Measurements from ENCODE around the gene IFI44L.

IFI44L gene

GRCh38 chr1:78619803-78620579 is at the start of gene IFI44L:
TSS of gene IFI44L (plus strand) at chr1:78620448. CDS start at chr1:78627916, 7,468 bp downstream.
- DNase-seq: peak; percentile 11

- DNase-seq: no peak
Measured at GRCh38 chr1:78570539-78570938, 49.7 kb upstream of the IFI44L start.

DNA sequence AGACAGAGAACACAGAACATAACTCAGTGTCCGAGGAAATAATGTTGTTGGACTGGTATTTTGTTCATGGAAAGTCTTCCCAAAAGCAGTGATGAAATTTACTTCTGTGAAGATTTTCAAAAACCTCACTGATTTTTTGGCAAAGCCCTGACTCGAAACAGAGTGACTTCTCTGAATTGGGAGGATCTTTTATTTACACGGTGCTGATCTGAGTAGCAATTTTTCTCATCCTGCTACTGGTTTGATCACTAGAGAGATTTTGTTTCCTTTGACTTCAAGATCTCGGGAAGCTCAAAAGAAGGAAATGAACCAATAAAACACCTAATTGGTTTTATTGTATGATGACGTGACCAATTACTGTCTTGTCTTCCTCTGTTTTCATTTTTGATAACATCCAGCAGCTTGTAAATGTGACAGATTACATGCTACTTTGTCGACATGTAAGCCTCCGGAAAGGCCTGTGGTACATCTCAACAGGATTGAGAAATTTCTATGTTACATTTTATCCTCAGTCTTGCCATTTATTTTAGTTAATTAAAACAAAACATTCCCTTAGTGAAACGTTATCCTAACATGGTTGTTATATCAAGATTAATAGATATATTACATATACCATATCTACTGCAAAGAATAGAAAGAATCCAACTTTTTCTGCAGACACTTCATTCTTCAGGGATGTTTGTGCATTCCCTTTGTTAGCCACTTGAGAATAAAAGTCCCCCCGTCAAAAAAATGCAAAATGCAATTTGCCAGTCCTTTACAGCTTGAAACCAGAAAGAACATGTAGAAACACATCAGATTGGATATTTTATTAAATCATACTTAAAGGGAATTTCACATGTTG is 42.8 kb upstream of the IFI44L start:
- DNase-seq: no peak

GRCh38 chr1:78586572-78586971 is 33.7 kb upstream of the IFI44L start:
- peak; percentile 7 for DNase-seq

GRCh38 chr1:78587211-78587610 is 33.0 kb upstream of the IFI44L start:
- no peak for DNase-seq

DNA sequence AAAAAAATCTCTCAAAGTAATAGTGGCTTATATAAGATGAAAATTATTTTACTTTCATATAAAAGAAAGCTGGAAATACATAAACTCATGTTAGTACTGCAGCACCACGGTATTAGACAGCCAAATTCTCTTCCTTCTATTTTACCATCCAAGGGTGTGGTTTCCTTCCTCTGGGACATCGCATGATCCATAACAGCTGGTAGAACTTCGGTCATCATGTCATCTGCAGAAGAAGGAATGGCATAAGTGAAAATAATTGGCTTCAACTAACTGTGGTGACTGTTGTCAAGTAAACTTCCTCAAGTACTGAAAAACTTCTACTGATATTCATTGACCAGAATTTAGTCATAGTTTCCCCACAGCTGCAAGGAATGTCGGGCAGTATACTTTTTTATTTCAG is 28.3 kb upstream of the IFI44L start:
- DNase-seq: no peak

DNA sequence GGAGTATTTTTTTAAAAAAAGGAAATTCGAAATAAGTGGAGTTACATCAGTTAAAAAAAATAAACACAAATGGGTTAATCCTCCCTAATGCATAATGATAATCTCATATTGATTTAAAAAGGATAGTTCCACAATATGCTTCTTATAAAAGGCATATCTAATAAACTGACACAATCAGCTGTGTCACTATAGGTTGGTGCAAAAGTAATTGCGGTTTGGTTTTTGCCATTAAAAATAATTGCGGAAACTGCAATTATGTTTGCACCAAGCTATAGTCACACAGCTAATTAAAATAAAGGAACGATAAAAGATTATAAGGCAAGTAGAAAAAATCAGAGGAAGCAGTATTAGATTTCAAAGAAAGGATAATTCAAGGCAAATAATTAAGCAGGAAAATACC is 21.0 kb upstream of the IFI44L start:
- no peak for DNase-seq

DNA sequence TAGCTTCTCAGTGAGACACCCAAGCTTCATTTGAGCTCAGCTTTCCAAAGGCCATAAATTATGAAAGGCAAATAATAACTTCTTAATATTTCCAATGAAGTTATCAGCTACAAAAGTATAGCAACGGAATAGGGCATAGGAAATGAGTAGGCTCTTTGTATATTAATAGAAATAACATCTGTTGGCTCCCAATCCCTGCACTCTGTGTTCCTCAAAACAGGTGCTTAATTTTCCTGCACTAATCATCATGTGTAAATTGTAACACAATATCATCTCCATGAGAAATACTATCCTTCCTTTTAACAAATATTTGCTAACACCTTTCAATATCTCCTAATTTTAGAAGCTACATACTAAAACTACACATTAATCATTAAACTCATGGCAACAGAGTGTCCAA is 19.2 kb upstream of the IFI44L start:
- DNase-seq: no peak

DNA sequence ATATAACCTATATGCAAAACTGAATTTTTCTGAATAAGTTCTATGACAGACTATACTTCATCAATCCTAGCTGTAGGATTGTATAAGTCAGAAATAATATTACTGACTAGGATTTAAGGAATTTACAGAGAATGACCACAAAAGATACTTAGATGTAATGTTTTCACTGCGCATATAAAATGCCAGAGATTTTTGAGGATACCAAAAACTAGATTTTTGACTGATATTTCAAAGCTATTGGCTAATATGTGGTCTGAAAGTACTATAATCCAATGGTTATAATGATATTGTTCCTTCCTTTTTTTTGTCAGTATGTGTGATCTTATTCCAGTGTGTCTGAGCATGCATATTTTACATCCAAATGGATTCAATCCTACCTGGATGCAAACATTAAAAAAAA is 17.0 kb upstream of the IFI44L start:
- DNase-seq: no peak

- DNase-seq: no peak
Measured at GRCh38 chr1:78604643-78605042, 15.6 kb upstream of the IFI44L start.

DNA sequence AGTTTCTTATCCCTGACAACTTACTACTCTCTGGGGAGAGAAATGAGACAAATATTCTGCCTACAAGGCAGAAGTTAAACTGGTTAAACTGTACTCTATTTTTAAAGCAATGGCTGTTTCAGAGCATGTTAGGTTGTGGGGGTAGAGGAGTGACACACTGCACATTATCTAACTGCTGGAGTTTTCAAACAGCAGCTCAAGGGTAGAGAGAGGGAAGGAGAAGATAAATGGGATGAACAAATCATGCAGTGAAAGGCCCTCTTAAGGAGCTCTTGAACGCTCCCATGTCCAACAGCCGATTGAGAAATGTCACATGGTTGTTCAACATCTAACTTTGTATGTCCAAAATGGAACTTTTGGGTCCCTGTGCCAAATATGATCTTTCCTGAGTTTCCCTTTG is 14.0 kb upstream of the IFI44L start:
- no peak for DNase-seq

GRCh38 chr1:78607334-78607927 is 12.8 kb upstream of the IFI44L start:
- no peak for DNase-seq

DNA sequence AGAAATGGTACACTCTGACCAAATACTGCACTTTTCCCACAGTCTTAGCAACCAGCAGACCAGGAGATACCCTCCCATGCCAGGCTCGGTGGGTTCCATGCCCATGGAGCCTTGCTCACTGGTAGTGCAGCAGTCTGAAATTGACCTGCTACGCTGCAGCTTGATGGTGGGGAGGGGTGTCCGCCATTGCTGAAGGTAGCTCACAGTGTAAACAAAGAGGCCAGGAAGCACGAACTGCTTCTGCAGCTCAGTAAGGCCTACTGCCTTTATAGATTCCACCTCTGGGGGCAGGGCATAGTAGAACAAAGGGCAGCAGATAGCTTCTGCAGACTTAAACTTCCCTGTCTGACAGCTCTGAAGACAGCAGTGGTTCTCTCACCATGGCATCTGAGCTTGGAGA is 12.3 kb upstream of the IFI44L start:
- no peak for DNase-seq

DNA sequence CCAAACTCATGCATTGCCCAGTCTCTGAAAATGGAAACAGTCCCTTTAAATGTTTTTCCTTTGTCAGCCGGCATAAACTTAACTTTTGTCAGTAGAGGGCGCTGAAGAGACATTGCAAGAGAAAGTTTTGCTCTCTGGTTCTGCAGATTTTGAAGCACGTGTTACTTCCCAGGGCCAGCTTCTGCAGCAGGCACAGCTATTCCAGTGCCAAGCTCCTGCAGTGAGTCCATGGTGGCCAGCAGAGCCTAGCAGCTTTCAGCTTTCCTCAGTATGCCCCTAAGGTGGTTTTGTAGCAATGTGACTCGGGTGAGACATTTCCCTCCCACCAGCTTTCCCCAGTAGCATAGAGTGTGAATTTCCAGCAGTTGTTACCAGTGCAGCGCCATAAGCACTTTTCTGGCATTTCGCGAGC is 2.6 kb upstream of the IFI44L start:
- DNase-seq: peak; percentile 68

GRCh38 chr1:78619032-78619431 is 1.2 kb upstream of the IFI44L start:
- no peak for DNase-seq

DNA sequence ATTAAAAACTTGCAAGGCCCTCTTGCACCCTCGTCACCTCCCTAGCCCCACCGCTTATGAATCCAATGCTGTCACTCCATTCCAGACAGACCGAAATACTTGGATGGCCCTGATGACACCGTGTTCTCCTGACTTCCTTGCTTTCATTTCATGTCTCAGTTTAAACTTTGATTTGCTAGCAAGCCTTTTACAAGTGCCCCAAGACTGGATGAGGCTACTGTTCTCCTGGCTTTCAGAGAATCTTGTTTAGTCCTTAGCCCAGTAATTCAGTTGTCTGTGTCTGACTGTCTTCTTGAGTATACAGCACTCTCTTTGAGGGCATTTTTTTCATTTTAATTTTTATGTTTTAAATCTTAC is 824 bp upstream of the IFI44L start:
- DNase-seq: no peak

GRCh38 chr1:78620666-78621065 is 418 bp downstream of the IFI44L start:
- DNase-seq: no peak

- no peak for DNase-seq
Measured at GRCh38 chr1:78622548-78622947, 2.3 kb downstream of the IFI44L start.

GRCh38 chr1:78624035-78624434 is 3.8 kb downstream of the IFI44L start:
- DNase-seq: no peak

DNA sequence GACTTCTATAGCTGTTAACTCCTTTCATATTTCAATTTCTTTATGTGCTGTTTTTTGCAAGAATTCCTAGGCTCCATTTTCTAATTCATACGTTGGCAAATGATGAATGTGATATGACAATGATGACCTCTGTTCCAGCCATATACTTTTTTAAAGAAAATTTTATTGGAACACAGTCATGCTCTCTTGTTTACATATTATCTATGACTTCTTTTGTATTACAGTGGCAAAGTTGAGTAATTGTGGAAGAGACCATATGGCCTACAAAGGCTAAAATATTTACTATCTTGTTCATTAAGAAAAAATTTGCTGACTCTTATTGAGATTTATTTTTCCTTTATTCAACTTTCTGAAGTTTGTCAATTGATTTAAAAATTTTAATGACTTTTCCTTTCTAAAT is 7.1 kb downstream of the IFI44L start:
- no peak for DNase-seq

GRCh38 chr1:78630600-78630999 is 10.4 kb downstream of the IFI44L start:
- DNase-seq: no peak

DNA sequence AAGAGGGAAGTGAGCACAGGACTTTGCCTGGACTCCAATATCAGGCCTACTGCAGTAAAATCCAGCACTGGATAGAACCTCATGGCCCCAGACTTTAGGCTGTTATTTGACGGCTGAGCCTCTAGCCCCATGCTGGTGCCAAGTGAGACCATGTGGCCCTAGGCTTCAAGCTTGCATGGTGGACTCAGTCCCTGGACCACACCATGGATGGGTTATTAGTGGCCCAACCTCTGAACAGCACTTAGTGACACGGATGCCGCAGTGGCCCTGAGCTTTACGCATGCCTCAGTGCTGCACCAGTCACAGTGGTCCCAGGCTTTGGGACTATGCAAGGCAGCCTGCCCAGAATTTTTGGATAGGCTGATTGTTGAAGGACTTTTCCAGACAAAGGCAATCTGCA is 13.0 kb downstream of the IFI44L start:
- DNase-seq: no peak

- DNase-seq: no peak
Measured at GRCh38 chr1:78640462-78640861, 20.2 kb downstream of the IFI44L start.

DNA sequence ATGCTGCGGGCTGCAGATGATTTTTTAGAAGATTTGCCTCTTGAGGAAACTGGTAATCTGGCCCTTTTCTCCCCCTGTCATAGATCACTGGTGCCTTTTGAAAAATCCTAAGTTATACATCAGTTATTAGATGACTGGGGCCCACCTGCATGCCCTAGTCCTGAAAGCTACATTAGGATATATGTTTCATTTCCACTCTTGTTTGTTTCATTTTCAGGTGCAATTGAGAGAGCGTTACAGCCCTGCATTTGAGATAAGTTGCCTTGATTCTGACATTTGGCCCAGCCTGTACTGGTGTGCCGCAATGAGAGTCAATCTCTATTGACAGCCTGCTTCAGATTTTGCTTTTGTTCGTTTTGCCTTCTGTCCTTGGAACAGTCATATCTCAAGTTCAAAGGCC is 21.3 kb downstream of the IFI44L start:
- DNase-seq: no peak
